COLO668 (cell line): ENCODE data around the gene CAPZA1.
"Not testable (repeated sequence)": the region's sequence is repeated elsewhere in the genome, so short reads cannot be mapped to it uniquely, and the experiment has no call there.

Source experiments
- DNase-seq: peaks from one replicate; lab custom pipeline; 2025; ENCODE audit not compliant: unreplicated experiment; lab: John Stamatoyannopoulos, UW

CAPZA1 gene

GRCh38 chr1:112619518-112620376 lies at the start of gene CAPZA1:
TSS of gene CAPZA1 (plus strand) at chr1:112619832. CDS start at chr1:112619845, 13 bp downstream.
- peak; percentile 97 for DNase-seq

- no peak for DNase-seq
These were observed 44.4 kb upstream of the CAPZA1 start for GRCh38 chr1:112575154-112575804.

GRCh38 chr1:112576240-112576639 lies 43.4 kb upstream of the CAPZA1 start:
- DNase-seq, result no peak

GRCh38 chr1:112579801-112580510 lies 39.7 kb upstream of the CAPZA1 start:
- DNase-seq, result no peak

GRCh38 chr1:112581586-112582192 lies 37.9 kb upstream of the CAPZA1 start:
- no peak for DNase-seq

GRCh38 chr1:112583366-112583765 lies 36.3 kb upstream of the CAPZA1 start:
- DNase-seq, result no peak

GRCh38 chr1:112589766-112590165 lies 29.9 kb upstream of the CAPZA1 start:
- DNase-seq, result no peak

- DNase-seq, result no peak
These were observed 25.3 kb upstream of the CAPZA1 start for GRCh38 chr1:112594208-112594876.

GRCh38 chr1:112599477-112599876 lies 20.2 kb upstream of the CAPZA1 start:
- no peak for DNase-seq

- no peak for DNase-seq
These were observed 16.6 kb upstream of the CAPZA1 start for GRCh38 chr1:112603012-112603411.

- DNase-seq, result no peak
These were observed 16.1 kb upstream of the CAPZA1 start for GRCh38 chr1:112603541-112603940.

- no peak for DNase-seq
These were observed 13.9 kb upstream of the CAPZA1 start for GRCh38 chr1:112605633-112606327.

GRCh38 chr1:112614460-112615065 lies 5.1 kb upstream of the CAPZA1 start:
- DNase-seq, result no peak

GRCh38 chr1:112618114-112618720 lies 1.4 kb upstream of the CAPZA1 start:
- DNase-seq, result no peak

- peak; percentile 78 for DNase-seq
These were observed 713 bp upstream of the CAPZA1 start, which contains the start of gene ST7L for GRCh38 chr1:112618721-112619517. TSS of gene ST7L (minus strand) at chr1:112619141. CDS start at chr1:112619113, 28 bp downstream.

GRCh38 chr1:112620377-112620695 lies 704 bp downstream of the CAPZA1 start:
- DNase-seq, result no peak

GRCh38 chr1:112624493-112624892 lies 4.9 kb downstream of the CAPZA1 start:
- DNase-seq, result not testable (repeated sequence)

GRCh38 chr1:112625696-112626095 lies 6.1 kb downstream of the CAPZA1 start:
- no peak for DNase-seq

- DNase-seq, result no peak
These were observed 6.6 kb downstream of the CAPZA1 start for GRCh38 chr1:112626193-112626592.
